ENCODE results near the gene TIGD7. TPM values are rescaled to one million over a fixed set of nuclear protein-coding genes. Genes with fewer than 3 reads are reported as not detected.

TIGD7 gene
- total and polyA plus RNA-seq, 2 of the 13 experiments (the other 11 are each of a cell fraction or from before 2014, with no cell fraction given), result not detected

- TF ChIP-seq PAXIP1 (CRISPR knock-in tag; conservative IDR thresholded peaks at IDR 0.05) (no peak), TEAD2 (CRISPR knock-in tag; IDR thresholded peaks at IDR 0.05) (no peak), ZNF20 (CRISPR knock-in tag; IDR thresholded peaks at IDR 0.05) (no peak), ZNF414 (CRISPR knock-in tag; IDR thresholded peaks at IDR 0.05) (0 out of 2 replicates have a peak, but pooled peaks have one; percentile 15), ZNF543 (CRISPR knock-in tag; IDR thresholded peaks at IDR 0.05) (no peak), BRCA1 (CRISPR knock-in tag; IDR thresholded peaks at IDR 0.05) (0 out of 2 replicates have a peak, but pooled peaks have one; percentile 29), SCMH1 (CRISPR knock-in tag; IDR thresholded peaks at IDR 0.05; ENCODE audit: borderline replicate concordance) (no peak), TCF12 (IDR thresholded peaks at IDR 0.05) (no peak), TCF12 (CRISPR knock-in tag; IDR thresholded peaks at IDR 0.05) (no peak), HNF4A (CRISPR knock-in tag; IDR thresholded peaks at IDR 0.05) (0 out of 2 replicates have a peak, but pooled peaks have one; percentile 17), FIP1L1 (IDR thresholded peaks at IDR 0.05; ENCODE audit: borderline replicate concordance, insufficient read depth, low read depth, low read length) (no peak), MAZ (IDR thresholded peaks at IDR 0.05; ENCODE audit: borderline replicate concordance, low read depth, low read length) (peak; percentile 30; the same call in 1 of the 2 replicates), MAZ (CRISPR knock-in tag; IDR thresholded peaks at IDR 0.05; ENCODE audit: low read depth) (no peak), ZNF564 (CRISPR knock-in tag; IDR thresholded peaks at IDR 0.05) (peak; percentile 49), CBFB (CRISPR knock-in tag; IDR thresholded peaks at IDR 0.05) (0 out of 2 replicates have a peak, but pooled peaks have one; percentile 5), ZNF567 (CRISPR knock-in tag; IDR thresholded peaks at IDR 0.05; ENCODE audit: borderline replicate concordance) (no peak; the same call in 1 of the 2 replicates), MED13 (CRISPR knock-in tag; IDR thresholded peaks at IDR 0.05) (0 out of 2 replicates have a peak, but pooled peaks have one; percentile 33), PHF8 (CRISPR knock-in tag; IDR thresholded peaks at IDR 0.05) (peak; percentile 47; the same call in 1 of the 2 replicates), NRL (CRISPR knock-in tag; IDR thresholded peaks at IDR 0.05; ENCODE audit: borderline replicate concordance) (no peak), SP140L (CRISPR knock-in tag; IDR thresholded peaks at IDR 0.05; ENCODE audit: borderline replicate concordance) (no peak), ATF7-NPFF (CRISPR knock-in tag; IDR thresholded peaks at IDR 0.05; ENCODE audit: low read depth) (no peak)
- TF ChIP-seq, protein P1, sequence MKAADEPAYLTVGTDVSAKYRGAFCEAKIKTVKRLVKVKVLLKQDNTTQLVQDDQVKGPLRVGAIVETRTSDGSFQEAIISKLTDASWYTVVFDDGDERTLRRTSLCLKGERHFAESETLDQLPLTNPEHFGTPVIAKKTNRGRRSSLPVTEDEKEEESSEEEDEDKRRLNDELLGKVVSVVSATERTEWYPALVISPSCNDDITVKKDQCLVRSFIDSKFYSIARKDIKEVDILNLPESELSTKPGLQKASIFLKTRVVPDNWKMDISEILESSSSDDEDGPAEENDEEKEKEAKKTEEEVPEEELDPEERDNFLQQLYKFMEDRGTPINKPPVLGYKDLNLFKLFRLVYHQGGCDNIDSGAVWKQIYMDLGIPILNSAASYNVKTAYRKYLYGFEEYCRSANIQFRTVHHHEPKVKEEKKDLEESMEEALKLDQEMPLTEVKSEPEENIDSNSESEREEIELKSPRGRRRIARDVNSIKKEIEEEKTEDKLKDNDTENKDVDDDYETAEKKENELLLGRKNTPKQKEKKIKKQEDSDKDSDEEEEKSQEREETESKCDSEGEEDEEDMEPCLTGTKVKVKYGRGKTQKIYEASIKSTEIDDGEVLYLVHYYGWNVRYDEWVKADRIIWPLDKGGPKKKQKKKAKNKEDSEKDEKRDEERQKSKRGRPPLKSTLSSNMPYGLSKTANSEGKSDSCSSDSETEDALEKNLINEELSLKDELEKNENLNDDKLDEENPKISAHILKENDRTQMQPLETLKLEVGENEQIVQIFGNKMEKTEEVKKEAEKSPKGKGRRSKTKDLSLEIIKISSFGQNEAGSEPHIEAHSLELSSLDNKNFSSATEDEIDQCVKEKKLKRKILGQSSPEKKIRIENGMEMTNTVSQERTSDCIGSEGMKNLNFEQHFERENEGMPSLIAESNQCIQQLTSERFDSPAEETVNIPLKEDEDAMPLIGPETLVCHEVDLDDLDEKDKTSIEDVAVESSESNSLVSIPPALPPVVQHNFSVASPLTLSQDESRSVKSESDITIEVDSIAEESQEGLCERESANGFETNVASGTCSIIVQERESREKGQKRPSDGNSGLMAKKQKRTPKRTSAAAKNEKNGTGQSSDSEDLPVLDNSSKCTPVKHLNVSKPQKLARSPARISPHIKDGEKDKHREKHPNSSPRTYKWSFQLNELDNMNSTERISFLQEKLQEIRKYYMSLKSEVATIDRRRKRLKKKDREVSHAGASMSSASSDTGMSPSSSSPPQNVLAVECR (CRISPR knock-in tag; IDR thresholded peaks at IDR 0.05; ENCODE audit: borderline replicate concordance), result 0 out of 2 replicates have a peak, but pooled peaks have one; percentile 2
Measured at GRCh38 chr16:3282103-3282729, 23.0 kb downstream of the TIGD7 start (continued).

All from HepG2 (cell line).